Non-pigmented ciliary epithelial cell (primary cell): ENCODE measurements around the gene VN1R2.
"Not testable (repeated sequence)": the region's sequence is repeated elsewhere in the genome, so short reads cannot be mapped to it uniquely, and the experiment has no call there.

Experiments used
- DNase-seq: peaks from one replicate; pipeline ENCODE4 v3.0.0-alpha.2; 2010; ENCODE audit warnings: low read depth

Gene VN1R2, protein sequence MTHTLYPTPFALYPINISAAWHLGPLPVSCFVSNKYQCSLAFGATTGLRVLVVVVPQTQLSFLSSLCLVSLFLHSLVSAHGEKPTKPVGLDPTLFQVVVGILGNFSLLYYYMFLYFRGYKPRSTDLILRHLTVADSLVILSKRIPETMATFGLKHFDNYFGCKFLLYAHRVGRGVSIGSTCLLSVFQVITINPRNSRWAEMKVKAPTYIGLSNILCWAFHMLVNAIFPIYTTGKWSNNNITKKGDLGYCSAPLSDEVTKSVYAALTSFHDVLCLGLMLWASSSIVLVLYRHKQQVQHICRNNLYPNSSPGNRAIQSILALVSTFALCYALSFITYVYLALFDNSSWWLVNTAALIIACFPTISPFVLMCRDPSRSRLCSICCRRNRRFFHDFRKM

GRCh38 chr19:53257715-53258342 is at the start of gene VN1R2:
Gene VN1R2 (plus strand): TSS chr19:53258292. CDS start chr19:53258376, 84 bp downstream.
- DNase-seq = not testable (repeated sequence)

DNA sequence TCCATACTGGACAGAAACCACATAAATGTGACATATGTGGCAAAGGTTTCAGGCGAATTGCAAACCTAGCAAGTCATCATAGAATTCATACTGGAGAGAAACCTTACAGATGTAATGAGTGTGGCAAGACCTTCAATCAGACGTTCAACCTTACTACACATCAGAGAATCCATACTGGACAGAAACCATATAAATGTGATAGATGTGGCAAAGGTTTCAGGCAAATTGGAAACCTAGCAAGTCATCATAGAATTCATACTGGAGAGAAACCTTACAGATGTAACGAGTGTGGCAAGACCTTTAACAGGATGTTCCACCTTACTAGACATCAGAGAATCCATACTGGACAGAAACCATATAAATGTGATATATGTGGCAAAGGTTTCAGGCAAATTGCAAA is 46.5 kb upstream of the VN1R2 start:
- DNase-seq = not testable (repeated sequence)

- no peak for DNase-seq
Measured at GRCh38 chr19:53212703-53213320, 45.3 kb upstream of the VN1R2 start.

DNA sequence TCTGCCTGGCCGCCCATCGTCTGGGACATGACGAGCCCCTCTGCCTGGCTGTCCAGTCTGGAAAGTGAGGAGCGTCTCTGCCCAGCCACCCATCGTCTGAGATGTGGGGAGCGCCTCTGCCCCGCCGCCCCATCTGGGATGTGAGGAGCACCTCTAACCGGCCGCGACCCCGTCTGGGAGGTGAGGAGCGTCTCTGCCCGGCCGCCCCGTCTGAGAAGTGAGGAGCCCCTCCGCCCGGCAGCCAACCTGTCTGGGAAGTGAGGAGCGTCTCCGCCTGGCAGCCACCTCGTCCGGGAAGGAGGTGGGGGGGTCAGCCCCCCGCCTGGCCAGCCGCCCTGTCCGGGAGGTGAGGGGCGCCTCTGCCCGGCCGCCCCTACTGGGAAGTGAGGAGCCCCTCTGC is 35.4 kb upstream of the VN1R2 start:
- not testable (repeated sequence) for DNase-seq

- no peak for DNase-seq
Measured at GRCh38 chr19:53224606-53225005, 33.5 kb upstream of the VN1R2 start.

- DNase-seq = no peak
Measured at GRCh38 chr19:53237114-53237777, 20.8 kb upstream of the VN1R2 start.

- DNase-seq = no peak
Measured at GRCh38 chr19:53246498-53246897, 11.6 kb upstream of the VN1R2 start.

GRCh38 chr19:53254411-53255341 is 3.4 kb upstream of the VN1R2 start, which contains the start of gene ZNF677:
Gene ZNF677 (minus strand): TSS chr19:53254873. CDS start chr19:53251550, 3,323 bp downstream.
- DNase-seq = peak; percentile 27

GRCh38 chr19:53267623-53268022 is 9.5 kb downstream of the VN1R2 start, which contains the start of gene VN1R4:
Gene VN1R4 (minus strand): TSS chr19:53267723. CDS start chr19:53267665, 58 bp downstream.
- not testable (repeated sequence) for DNase-seq

GRCh38 chr19:53269861-53270260 is 11.8 kb downstream of the VN1R2 start:
- not testable (repeated sequence) for DNase-seq

DNA sequence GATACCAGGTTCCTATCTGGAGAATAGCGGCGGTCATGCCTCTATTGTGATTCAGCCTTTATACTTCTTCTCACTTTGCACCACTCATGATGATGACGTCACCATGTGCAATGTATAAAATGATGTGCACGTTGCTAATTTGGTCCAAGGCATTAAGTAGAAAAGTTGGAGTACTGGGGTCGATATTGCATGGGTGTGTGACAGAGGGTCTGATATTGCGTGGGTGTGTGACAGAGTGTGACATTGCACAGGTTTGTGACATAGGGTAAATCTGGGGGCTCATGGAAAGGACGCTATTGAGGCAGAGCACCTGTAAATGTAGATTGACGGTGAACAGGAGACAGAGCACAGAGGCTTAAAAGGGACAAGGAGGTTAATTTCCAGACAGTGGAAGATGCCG is 14.0 kb downstream of the VN1R2 start:
- no peak for DNase-seq

GRCh38 chr19:53275480-53275879 is 17.4 kb downstream of the VN1R2 start:
- no peak for DNase-seq

- DNase-seq = not testable (repeated sequence)
Measured at GRCh38 chr19:53281947-53282346, 23.9 kb downstream of the VN1R2 start.

DNA sequence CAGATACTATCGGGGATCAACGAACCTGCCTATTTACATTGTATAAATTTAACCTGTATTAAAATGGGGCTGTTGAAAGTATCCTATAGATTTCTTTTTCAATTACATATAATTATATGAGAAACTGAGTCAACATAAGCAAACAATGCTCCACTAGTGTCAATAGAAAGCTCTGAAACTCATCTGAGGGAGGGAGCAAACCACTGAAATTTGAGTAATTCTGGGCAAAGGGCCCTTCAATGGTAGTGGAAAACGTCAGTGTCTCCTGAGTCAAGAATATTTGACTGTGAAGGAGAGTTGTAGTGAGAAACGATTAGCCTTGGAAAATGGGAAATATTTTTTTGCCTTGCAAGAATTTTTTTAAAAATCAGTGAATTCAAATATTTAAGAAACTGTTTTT is 27.0 kb downstream of the VN1R2 start:
- no peak for DNase-seq

DNA sequence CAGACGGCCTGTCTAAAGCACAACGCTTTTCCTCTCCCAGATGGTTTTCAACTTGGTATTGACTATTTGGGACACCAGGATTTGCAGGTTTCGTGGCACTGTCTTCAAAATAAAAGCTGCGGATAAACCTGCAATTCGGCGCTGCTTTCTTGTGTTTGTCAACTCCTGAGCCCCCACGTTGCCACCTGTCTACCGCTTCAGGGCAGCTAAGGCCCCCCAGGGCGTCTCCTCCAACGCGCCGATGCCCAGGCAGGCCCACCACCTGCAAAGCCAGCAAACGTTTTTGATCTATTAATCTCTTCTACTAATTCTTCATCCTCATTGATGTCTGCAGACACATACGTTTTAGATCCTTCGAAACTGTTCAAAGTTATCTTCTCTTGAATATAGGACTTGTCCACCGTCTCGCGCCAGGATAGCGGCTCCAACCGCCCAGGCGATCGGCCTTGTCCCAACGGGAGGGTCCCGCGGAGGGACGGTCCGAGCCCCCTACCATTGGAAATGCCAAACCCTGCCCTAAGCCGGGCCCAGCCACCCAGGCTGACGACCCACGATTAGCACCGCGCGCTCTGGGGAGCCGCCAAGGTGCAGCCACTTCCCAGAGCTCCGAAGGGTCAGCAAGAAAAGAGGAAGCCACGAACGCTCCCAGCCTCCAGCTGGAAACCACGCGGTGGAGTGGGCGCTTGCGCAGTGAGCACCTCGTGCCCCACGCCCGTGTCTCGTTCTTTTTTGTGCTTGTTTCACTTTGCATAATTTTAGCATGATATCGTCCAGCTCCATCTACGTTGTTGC is 32.9 kb downstream of the VN1R2 start:
- no peak for DNase-seq

DNA sequence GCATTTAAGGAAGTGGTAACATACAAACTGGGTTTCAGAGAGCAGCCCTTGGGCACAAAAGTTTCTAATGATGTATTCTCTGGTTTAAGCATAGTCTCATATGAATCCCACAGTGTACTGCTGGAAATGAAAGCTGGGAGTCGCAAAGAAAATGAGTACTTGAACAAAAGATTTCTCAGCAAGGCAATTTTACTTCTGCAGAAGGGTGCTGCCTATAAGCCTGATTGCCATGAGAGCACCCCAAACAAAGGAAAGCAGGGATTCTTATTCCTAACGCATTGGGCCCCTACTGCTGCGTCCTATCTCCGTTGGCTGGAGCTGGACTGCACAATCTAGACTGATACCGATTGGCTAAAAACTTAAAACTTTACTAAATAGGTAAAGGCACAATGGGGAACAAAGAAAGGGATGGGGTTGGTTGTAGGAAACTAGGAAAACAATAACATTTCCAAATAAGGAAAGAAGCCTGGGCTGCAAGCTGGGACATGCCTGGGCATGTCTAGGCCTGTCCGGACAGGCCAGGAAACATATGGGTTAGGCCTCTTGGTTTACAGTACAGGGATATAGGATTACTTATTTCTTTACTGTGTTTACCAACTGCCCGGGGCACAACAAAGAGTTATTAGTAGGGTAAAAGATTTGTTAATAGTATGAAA is 36.8 kb downstream of the VN1R2 start:
- no peak for DNase-seq

- DNase-seq = not testable (repeated sequence)
Measured at GRCh38 chr19:53301341-53301740, 43.2 kb downstream of the VN1R2 start.

GRCh38 chr19:53308339-53308811 is 50.3 kb downstream of the VN1R2 start:
- DNase-seq = no peak
